Measurements from ENCODE around the gene USP30.
"Not testable (repeated sequence)": the region's sequence is repeated elsewhere in the genome, so short reads cannot be mapped to it uniquely, and the experiment has no call there.

USP30 gene

GRCh38 chr12:109018296-109018695 is 34.1 kb upstream of the USP30 start:
- no peak for DNase-seq (ENCODE audit: extremely low read depth, low read depth)

GRCh38 chr12:109020146-109020795 is 32.1 kb upstream of the USP30 start:
- no peak for TF ChIP-seq CTCF (IDR thresholded peaks at IDR 0.05; ENCODE audit: low read depth, low read length)
- DNase-seq (ENCODE audit: extremely low read depth, low read depth) = no peak

More at GRCh38 chr12:109018296-109018695, 34.1 kb upstream of the USP30 start:
- TF ChIP-seq CTCF (IDR thresholded peaks at IDR 0.05; ENCODE audit: low read depth, low read length) = no peak

GRCh38 chr12:109020796-109021380 is 31.5 kb upstream of the USP30 start, which contains the start of gene SVOP:
Gene SVOP (minus strand): TSS chr12:109021068. CDS start chr12:109020868, 200 bp downstream.
- TF ChIP-seq CTCF (IDR thresholded peaks at IDR 0.05; ENCODE audit: low read depth, low read length) = no peak
- DNase-seq (ENCODE audit: extremely low read depth, low read depth) = peak; percentile 18

- DNase-seq (ENCODE audit: extremely low read depth, low read depth) = no peak
- no peak for TF ChIP-seq CTCF (IDR thresholded peaks at IDR 0.05; ENCODE audit: low read depth, low read length)
Measured at GRCh38 chr12:109027767-109028166, 24.6 kb upstream of the USP30 start.

- DNase-seq (ENCODE audit: extremely low read depth, low read depth) = not testable (repeated sequence)
Measured at GRCh38 chr12:109028624-109029023, 23.8 kb upstream of the USP30 start.

- no peak for TF ChIP-seq CTCF (IDR thresholded peaks at IDR 0.05; ENCODE audit: low read depth, low read length)
- DNase-seq (ENCODE audit: extremely low read depth, low read depth) = no peak
Measured at GRCh38 chr12:109029411-109029810, 23.0 kb upstream of the USP30 start.

GRCh38 chr12:109033239-109034196 is 18.9 kb upstream of the USP30 start:
- no peak for DNase-seq (ENCODE audit: extremely low read depth, low read depth)
- TF ChIP-seq CTCF (IDR thresholded peaks at IDR 0.05; ENCODE audit: low read depth, low read length) = no peak
